DMS53 (cell line): Measurements from ENCODE around the gene LIMCH1.

Experiments used
- DNase-seq: peaks from one replicate; lab custom pipeline; 2025; lab: John Stamatoyannopoulos, UW

LIMCH1 gene

DNA sequence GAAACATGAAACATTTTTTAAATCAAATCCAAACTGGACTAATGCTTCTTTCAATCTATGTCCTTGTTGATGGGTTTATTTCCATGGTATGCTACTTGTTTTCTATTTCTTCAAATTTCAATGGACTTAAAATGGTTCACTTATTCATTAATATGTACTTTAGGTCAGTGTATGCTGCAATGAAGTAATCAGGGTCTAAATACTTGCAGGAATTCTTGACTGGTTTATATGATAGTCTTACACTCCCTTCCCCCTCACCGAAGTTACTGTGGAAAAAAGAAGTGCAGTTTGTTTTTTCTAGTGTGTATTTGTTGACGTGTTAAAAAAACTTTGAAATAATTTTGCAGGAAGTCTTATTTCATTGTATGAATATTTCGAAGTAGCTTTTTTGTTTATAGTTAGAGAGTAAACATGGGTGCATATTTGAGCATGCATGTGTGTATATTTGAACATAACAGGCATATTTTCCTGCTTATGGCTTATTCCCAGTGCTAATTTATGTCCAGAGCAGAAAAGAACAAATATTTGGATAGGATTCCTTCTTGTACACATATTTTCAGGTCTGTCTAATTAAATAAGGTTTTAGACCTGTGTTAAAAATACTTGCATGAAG is 65.0 kb downstream of the LIMCH1 start:
- DNase-seq = no peak

DNA sequence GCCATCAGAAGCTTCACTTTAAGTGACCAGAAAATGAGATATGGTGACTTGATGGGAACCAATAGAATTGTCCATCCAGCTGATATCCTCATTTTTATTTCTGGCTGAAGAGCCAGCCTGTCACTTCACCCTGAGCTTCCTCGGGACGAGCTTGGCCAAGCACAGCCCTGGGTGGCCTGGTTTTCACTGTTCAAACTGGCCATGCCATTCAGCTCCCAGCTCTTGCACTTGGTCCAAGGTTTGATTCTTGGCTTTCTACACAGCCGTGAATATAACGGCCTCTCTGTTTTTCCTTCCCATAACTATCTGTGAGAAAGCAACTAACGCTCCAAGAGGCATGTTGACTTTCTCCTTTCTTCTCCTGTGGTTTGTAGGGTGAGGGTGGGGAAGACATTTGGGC is 71.9 kb downstream of the LIMCH1 start:
- no peak for DNase-seq

DNA sequence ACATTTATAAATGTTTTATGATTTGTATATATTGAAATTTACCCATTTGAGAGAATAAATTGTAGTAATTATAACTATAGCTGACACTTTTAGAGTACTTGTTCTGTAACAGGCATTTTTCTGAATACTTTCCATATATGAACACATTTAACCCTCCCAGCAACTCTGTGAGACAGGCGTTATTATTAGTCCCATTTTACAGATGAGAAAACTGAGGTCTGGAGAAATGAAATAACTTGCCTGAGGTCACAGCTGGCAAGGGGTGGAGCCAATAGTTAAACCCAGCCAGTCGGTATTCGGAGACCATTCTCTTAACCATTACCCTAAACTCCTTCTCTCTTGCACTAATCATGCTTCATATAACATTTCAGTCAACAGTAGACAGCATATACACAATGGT is 72.5 kb downstream of the LIMCH1 start:
- no peak for DNase-seq

DNA sequence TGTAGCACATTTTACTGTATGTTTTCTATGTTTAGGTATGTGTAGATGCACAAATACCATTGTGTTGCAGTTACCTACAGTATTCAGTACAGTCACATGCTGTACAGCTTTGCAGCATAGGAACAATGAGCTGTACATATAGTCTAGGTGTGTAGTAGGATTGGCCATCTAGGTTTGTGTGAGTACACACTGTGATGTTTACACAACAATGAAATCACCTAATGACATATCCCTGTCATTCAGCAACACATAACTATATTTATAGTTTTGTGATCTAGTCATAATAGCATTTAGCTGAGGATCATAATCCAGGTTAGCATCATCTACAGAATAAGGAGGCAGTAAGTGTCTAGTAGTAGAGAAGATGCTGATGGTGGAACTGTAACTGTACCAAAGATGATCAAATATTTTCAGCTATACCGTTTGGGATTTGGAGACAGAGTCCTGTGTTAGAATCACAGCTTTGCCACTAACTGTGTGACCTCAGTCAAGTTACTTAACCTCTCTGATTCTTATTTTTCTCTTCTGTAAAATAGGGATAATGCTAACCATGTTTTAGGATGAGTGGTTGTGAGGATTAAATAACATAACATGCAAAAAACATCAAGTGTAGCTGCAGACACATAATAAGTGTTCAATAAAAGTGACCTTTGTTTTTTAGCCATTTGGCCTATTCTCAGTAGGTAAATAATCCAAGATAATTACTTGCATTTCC is 73.3 kb downstream of the LIMCH1 start:
- DNase-seq = peak; percentile 61

DNA sequence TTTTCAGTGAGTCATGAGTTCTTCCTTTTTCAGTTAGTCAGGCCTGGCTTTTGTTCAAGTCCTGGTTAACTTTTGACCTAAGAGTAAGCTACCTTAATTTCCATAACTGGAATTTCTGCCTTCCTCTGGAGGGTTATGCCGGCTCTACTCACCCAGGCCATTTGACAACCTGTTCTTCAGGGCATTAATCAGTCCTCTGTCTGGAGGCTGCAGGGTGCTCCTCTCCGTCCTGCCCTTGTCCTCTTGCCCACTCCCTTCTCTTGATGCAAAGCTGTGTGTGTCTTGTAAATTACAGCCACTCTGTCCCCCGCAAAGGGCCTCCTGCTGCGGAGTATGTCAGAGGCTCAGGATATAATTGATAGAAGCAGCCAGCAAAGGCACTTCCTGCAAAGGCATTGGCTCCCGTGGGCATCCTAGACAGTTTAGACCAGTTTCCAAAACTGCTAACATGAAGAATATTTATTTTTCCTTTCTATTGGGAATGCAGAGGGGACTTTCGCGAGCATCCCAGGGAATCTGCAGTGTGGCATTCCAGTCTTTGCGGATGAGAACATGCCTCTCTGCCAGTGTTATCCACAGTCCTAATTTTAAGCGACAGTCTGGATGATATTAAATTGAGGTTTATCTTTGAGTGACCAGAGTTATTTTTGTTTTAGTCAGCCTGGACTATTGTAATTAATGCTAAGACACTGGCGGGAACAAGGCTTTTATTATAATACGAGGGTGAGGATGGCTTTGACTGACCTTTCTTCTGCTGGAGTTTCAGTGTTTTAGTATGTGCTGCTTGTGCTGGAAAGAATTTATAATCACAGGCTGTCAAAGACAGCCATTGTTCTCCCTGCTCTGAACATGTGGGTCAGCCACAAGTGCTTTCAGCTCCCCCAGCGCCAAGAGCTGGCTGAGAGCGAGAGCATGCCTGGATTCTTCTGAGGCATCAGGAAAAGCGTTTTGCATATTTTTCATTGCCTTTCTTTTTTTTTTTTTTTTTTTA is 74.2 kb downstream of the LIMCH1 start:
- DNase-seq = peak; percentile 64

DNA sequence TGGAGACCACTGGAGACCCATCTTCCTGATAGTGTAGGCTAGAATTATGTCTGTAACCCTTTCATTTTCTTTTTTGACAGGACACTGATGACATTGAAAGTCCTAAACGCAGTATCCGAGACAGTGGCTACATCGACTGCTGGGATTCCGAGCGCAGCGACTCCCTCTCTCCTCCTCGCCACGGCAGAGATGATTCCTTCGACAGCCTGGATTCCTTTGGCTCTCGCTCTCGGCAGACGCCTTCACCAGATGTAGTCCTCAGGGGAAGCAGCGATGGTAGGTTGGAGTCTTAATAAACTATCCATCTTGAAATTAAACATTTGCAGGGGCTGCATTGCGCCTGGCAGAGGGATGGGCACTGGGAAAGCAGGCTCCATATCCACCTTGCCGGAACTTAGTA is 75.4 kb downstream of the LIMCH1 start:
- no peak for DNase-seq

DNA sequence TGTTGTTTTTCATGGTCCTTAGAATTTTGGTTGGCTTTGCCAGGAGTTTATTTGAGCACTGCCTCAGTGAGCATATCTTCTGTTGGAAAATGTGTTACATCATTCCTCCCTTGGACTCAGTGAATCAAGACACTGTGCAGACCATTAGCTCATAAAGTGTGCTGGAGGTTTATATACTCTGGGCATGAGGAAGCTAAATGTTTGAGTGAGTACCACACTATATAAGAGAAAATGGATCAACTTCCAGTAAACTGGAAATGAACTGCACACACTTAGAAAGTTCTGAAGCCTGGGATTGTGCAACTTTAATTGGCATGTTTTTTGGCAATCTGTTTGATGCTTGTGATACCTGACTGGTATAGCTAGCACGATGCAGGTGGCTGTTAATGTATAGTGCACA is 75.9 kb downstream of the LIMCH1 start:
- DNase-seq = no peak

DNA sequence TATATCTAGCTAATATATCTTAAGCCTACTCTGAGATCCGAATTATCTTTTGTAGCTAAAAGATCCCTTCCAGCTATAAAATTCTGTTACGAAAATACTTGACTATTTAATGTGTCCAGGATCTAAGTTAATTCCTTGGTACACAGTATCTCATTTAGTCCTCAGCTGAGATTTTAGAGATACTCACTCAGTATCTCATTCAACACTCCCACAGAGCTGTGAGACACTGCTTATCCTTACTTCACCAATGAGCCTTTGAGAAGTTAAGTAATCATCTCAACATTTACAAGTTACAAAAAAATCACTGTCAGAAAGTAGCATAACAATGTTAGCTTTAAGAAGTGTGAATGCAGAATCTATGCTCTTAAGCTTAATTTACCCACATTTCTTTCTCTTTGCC is 76.6 kb downstream of the LIMCH1 start:
- DNase-seq = no peak

DNA sequence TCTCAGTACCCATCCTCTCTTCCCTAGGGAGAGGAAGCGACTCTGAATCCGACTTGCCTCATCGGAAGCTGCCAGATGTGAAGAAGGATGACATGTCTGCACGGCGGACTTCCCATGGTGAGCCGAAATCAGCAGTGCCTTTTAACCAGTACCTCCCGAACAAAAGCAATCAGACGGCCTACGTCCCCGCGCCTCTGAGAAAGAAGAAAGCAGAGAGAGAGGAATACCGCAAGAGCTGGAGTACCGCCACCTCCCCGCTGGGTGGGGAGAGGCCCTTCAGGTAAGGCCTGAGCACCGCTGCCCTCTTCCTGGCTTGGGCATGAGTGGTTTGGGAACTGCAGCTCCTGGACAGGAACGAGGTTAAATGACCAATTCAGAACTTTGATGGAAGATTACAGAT is 81.2 kb downstream of the LIMCH1 start:
- no peak for DNase-seq

DNA sequence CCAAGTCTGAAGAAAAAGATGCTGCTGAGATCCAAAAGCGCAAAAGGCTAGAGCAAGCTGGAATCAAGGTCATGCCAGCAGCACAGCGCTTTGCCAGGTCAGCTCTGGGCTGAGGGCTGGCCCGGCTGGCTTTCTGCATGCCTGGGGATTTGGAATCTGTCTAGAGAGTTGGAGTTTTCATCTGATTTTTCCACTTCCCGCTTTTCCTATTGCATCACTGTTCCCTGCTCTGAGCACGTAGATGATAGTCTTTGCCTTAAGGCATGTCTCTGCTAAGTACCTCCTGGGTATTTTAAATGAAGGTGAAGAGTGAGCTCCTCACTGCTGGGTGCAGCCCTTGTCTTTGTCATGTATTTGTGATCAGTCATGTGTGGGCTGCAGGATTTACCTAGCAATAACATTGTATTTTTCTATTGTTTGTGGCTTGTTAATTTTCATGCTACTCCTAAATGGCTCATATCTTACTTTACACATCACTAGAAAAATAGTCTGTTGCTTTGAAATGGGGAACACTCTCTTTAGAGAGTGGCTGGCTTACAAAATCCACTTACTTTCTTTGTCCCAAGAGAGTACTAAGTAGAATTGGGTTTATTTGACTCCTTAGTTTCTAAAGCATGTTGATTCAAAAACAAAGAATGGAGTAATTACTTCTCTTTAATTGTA is 82.8 kb downstream of the LIMCH1 start:
- no peak for DNase-seq

DNA sequence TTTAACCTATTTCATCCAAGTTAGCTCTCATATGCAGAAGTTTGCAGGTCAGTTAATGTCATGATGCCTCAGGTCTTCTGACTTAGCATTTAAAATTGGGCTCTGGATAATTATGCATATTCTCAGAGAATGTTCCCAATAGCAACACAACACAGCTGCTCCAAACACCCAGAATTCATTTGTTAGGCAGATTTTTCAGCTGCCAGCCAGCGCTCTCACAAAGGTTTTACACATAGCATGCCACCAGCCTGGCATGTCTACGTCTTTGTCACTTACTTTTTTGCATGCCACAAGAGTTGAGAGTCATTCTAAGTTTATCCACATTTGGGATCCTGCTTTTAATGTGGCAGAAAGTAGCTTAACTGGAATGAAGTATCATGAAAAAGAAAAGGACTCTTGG is 84.8 kb downstream of the LIMCH1 start:
- no peak for DNase-seq

DNA sequence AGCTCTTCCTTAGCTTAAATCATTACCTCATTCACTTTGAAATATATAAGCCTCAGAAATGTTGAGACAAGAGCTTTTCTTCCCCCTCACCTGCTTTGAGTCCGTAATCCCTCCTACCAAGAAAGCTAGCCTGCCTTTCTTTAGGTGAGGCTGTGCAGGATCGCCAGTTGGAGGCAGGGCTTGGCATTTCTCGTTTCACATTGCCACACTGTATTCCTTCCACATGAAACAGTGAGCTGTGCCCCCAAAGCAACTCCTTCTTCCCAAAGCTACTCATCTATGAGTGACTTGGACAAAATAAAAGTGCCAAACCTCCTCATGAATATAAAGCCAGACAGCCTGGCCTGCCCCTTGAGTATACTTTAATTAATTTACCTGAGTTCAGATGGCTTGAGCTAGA is 86.8 kb downstream of the LIMCH1 start:
- no peak for DNase-seq

DNA sequence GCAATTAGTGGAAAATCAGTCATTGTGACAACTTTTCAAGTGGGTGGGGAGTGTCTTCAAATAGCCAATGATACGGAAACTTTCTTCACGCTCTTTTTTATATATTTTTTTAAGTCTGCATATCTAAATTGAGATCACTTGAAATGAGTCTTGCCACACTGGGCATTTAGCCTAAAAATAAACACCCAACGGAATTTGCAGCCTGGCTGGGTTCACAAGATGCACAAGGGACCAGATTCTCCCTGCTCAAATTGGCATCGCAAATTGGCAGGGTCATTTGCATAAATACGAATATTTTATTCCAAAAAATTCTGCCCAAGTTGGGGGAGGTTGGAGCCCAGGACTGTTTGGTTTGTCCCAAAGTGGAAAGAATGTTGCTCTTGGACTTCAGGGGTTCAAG is 87.6 kb downstream of the LIMCH1 start:
- DNase-seq = no peak

DNA sequence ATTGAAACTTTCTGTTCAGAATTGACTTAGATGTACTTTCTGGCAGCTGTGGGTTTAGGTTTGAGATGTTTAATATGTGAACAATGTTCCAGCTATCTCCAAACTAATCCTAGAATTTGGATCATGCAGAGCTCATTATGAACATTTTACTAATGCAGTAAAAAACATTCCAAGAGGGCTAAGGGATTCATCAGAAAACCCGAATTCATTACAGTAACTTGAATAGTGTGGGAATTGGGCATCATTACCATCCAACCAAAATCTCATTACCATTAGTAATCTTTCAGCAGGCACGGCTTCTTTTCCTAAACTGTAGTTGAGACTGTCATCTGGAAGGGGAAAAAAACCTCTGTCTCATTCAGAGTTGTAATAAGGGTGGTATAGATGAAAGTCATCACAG is 91.0 kb downstream of the LIMCH1 start:
- no peak for DNase-seq

DNA sequence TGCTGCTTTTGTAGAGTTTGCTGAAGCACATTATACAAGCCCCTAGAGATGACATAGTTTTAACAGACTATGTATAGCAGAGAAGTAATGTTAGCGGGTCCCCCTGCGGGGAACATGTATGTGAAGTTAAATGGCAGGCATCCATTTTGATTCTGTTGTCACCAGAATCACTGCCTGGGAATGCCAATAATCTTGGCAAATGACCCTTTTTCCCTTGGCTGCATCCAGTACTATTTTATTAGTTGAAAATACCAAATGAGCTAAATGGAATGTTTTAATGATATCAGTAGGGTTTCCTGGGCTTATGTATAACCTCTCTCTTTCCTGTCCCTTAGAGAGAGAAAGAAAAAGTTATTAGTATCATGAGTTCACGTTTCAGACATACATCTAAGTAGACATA is 93.6 kb downstream of the LIMCH1 start:
- DNase-seq = no peak

DNA sequence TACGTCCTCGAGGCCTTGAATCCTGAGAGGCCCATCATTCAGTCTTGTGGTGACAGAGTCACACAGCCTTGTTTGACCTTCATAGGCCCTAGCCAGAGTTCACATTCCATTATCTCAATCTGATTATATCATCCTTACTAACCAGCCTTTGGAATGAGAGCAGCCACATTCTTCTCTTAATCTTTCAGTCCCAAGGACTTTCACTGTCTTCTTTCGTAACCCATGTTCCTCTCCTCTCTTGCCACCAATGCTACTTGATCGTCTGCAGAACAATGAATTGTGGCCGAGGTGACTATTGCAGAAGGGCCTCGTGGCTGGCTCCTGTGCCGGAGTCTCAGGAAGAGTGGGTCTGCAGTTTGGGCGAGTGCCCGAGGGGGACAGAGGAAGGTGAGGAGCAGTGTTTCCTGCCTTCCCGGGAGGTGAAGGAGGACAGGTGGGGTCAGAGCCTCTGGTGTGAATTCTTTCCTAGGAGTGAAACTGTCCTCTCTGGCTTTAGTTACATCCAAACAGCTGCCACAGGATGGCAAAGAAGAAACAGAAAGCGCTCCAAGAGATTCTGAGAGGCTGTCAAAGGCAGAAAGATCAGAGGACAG is 94.6 kb downstream of the LIMCH1 start:
- DNase-seq = no peak

DNA sequence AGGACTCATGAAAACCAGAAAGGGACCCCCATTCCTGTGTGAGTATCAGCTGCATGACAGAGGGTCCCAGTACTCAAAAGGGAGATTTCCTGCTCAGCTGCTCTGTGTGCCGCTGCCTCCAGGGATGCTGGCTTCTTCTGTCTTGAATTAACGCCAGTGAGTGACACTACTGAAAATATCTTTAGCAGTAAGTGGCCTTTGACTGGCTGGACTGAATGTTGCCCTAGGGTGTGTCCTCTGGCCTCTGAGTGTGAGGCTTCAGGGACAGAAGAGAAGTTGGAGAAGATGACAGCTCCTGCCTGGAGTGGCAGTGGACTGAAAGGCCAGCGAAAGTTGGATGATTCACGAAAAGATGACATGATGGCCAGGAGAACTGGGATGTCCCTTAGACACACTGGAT is 95.4 kb downstream of the LIMCH1 start:
- no peak for DNase-seq

DNA sequence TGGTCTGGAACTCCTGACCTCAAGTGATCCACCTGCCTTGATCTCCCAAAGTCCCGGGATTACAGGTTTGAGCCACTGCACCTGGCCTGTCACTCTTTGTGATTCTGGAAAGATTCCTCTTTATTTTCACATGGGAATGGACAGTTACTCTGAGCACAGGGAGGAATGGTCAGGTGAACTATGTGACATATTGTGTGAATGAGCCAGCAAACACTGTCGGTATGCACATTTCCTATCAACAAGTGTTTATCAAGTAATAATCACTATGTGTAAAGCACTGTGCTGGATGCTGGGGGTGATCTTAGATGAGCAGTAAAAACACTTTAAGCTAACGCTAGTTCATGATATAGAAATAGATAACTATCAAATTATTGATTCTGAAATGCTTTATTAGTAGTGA is 97.5 kb downstream of the LIMCH1 start:
- DNase-seq = no peak

DNA sequence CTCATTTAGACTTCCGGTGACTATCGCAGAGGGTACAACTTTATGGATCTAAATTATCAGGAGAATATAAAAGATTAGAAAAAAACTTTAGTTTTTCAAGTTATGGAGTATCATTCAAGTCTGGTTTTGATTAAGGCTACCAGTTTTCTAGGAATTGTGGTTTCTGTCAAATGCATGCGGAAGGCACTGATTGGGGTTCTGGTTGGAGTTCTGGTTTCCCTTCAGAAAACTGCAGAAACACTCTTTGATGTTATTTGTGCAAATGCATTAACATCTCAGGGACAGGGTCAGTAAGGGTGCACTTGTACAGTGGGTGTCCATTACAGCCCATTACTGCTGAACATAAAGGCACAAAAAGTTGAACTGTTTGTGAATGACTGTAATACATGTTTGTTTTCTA is 100.2 kb downstream of the LIMCH1 start:
- no peak for DNase-seq

DNA sequence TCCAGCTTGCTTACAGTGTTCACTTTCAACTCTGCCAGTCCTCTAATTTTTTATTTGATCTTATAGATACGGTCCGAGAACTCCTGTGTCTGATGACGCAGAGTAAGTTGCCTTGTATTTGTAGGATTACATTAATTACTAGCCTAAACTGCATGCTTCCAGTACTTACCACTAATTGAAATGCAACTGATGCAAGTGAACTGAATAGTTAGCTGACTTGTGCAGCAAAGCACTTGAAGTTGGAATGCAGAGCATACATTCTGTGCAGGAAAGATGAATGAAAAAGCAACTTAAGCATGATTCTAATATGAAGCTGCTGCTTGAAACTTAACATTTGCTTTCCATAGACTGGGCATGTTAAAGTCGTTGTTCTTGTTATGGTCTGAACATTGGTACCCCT is 100.9 kb downstream of the LIMCH1 start:
- no peak for DNase-seq

DNA sequence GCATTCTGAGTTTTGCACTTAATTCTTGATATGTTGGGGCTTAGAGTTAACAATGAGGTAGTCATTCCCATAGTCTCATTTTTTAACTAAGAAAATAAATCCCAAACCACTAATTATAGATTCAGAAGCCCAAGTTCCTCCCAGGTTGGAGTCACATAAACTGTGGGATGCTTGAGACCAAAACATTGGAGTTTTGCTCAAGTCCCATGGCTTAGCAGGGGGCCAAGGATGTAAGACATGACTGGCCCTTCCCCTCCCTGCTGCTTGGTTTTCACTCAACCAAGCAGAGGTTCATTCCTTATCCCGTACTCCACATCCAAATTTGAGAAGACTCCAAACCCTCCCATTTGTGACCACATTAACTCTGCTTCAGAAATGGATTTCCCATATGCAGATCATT is 101.3 kb downstream of the LIMCH1 start:
- DNase-seq = no peak

DNA sequence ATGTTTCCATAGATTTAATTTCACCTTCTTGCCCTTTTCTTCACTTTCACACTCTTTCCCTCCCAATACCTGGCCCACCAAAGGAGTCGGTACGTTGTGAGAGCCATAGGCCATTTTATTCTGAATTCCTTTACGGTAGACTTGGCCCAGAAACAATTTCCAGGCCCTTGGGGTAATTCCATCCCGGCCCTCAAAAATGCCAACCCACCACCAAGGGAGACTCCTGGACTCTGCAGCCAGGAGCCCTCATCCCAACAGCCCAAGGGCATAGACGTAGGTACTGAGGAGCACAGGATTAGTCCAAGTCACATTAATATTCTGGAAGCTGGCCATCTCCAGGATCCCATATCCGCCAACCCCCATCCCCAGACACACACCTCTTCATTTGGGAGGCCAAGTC is 102.9 kb downstream of the LIMCH1 start:
- no peak for DNase-seq
